Suprapubic skin (tissue), 4 donors: Measurements from ENCODE around the gene TNFAIP2.

ENCODE experiments used
- CTCF ChIP-seq, 2 donors: fragments of 200-600 bp in 1 of 2; fragments of 450-650 bp in 1 of 2; sonication (generic) in 1 of 2; IDR thresholded peaks; one replicate each; pipeline ENCODE4 v1.5.1; 2016 to 2019; ENCODE audit warnings: antibody characterized with exemption in 2 of 2, mild to moderate bottlenecking in 1 of 2, moderate library complexity in 1 of 2
- EP300 ChIP-seq: sonication (generic); formaldehyde crosslinking; IDR thresholded peaks from one replicate; pipeline ENCODE4 v1.6.1; 2017; ENCODE audit warnings: antibody characterized with exemption
- POLR2A ChIP-seq, 2 donors: fragments of 450-650 bp; IDR thresholded peaks; one replicate each; pipeline ENCODE4 v1.6.1; 2017; ENCODE audit warnings: antibody characterized with exemption in 2 of 2, mild to moderate bottlenecking in 2 of 2, moderate library complexity in 2 of 2
- POLR2AphosphoS5 ChIP-seq, 3 donors: sonication (generic); formaldehyde crosslinking; IDR thresholded peaks; one replicate each; pipeline ENCODE4 v1.6.1; 2017; ENCODE audit warnings: antibody characterized with exemption in 3 of 3

GRCh38 chr14:103122585-103122946 lies 695 bp upstream of the TNFAIP2 start:
- TF ChIP-seq EP300 (no peak), CTCF (IDR thresholded peaks at IDR 0.05) (no peak), POLR2AphosphoS5 (IDR thresholded peaks at IDR 0.05) (no peak), POLR2A (IDR thresholded peaks at IDR 0.05) (no peak)
